Natural killer cell (primary cell): ENCODE measurements around the gene PRICKLE3. TPM values are rescaled to one million over a fixed set of nuclear protein-coding genes. Genes with fewer than 3 reads are reported as not detected.

Experiments
- ATAC-seq, 3 donors: fragments of 150-1000 bp in 2 of 3; fragments of 200-7000 bp in 1 of 3; cut with Tn5 transposase; 1 replicate in 1 of 3; 2 replicates in 2 of 3; pipeline ENCODE4 v1.10.0; 2021; ENCODE audit warnings: mild to moderate bottlenecking in 2 of 3, moderate library complexity in 2 of 3
- DNase-seq, 2 donors: peaks; one replicate each; pipeline versions ENCODE4 v3.0.0 to v3.0.0-alpha.2; 2013 to 2021; ENCODE audit warnings: mixed read lengths in 1 of 2
- H3K27ac ChIP-seq: one replicate; pipeline ENCODE4 v1.5.1; 2013; ENCODE audit warnings: mild to moderate bottlenecking, low read length
- H3K27me3 ChIP-seq: one replicate; pipeline ENCODE4 v1.6.1; 2013; ENCODE audit warnings: low read length; ENCODE audit not compliant: control insufficient read depth, insufficient read depth
- H3K36me3 ChIP-seq: one replicate; pipeline ENCODE4 v1.6.1; 2013; ENCODE audit warnings: low read length; ENCODE audit not compliant: control insufficient read depth, insufficient read depth
- H3K4me1 ChIP-seq: one replicate; pipeline ENCODE4 v1.6.1; 2013; ENCODE audit warnings: low read length; ENCODE audit not compliant: control insufficient read depth, insufficient read depth
- H3K4me3 ChIP-seq: one replicate; pipeline ENCODE4 v1.5.1; 2013; ENCODE audit warnings: low read length
- H3K9me3 ChIP-seq: one replicate; pipeline ENCODE4 v1.6.1; 2013; ENCODE audit warnings: low read length; ENCODE audit not compliant: control insufficient read depth, insufficient read depth
- H3K27ac Mint-ChIP-seq, 2 donors: one replicate each; pipeline ENCODE4 v1.8.0; 2022; ENCODE audit warnings: mild to moderate bottlenecking in 2 of 2, mixed read lengths in 2 of 2, moderate library complexity in 1 of 2
- H3K27me3 Mint-ChIP-seq, 2 donors: one replicate each; pipeline ENCODE4 v1.8.0; 2022; ENCODE audit warnings: low read depth in 2 of 2, mixed read lengths in 2 of 2
- H3K36me3 Mint-ChIP-seq: one replicate; pipeline ENCODE4 v1.8.0; 2022; ENCODE audit warnings: mixed read lengths
- H3K4me1 Mint-ChIP-seq, 2 donors: one replicate each; pipeline ENCODE4 v1.8.0; 2022; ENCODE audit warnings: mixed read lengths in 2 of 2
- H3K4me3 Mint-ChIP-seq: one replicate; pipeline ENCODE4 v1.8.0; 2022; ENCODE audit warnings: mild to moderate bottlenecking, moderate library complexity, mixed read lengths
- H3K9me3 Mint-ChIP-seq, 2 donors: one replicate each; pipeline ENCODE4 v1.8.0; 2022; ENCODE audit warnings: mixed read lengths in 2 of 2
- CTCF ChIP-seq: fragments of 200-600 bp; IDR thresholded peaks from one replicate; pipeline ENCODE4 v1.8.0; 2022; ENCODE audit warnings: antibody characterized with exemption
- WGBS: methylation state at CpG from one replicate; pipeline ENCODE4 v1.1.7; 2013; ENCODE audit warnings: missing lambda C conversion rate; ENCODE audit not compliant: insufficient coverage; 5-methylcytosine and 5-hydroxymethylcytosine counted together
- intact Hi-C: fragments of 100-400 bp; cut with micrococcal nuclease; formaldehyde crosslinking; loops from one replicate; pipeline ENCODE4 v1.14.2; 2022
- total RNA-seq, 4 donors: library from RNA; stranded (reverse); fragments of 120-200 nt in 1 of 4; gene quantifications; one replicate each; pipeline versions ENCODE4 v1.2.3 to v1.2.4, GENCODE V29; 2013 to 2022

The PRICKLE3 gene
- total RNA-seq, 3 donors from 2014 or later (not counting 1 experiment from before 2014, with no cell fraction given), result 6.2 to 7.9 (median 6.3) TPM

- TF ChIP-seq CTCF, result no peak
- no peaks in the 10 kb centered on the region for H3K27me3 ChIP-seq
- Mint-ChIP-seq H3K4me1 (peaks cover 0 to 20% of the 10 kb centered on the region in 2 donors), H3K27me3 (no peaks in the 10 kb centered on the region), H3K36me3 (no peaks in the 10 kb centered on the region), H3K9me3 (no peaks in the 10 kb centered on the region), H3K27ac (no peak overlapping the region), H3K4me3 (no peak overlapping the region)
- no peaks in the 10 kb centered on the region for H3K36me3 ChIP-seq
- ATAC-seq (no peak), DNase-seq (no peak)
- no peak overlapping the region for H3K4me3 ChIP-seq
- no peak overlapping the region for H3K27ac ChIP-seq
- WGBS, result 96% methylated on average over 17 of the region's 17 CpGs
- intact Hi-C loops, result no loop called here
- H3K9me3 ChIP-seq, result no peaks in the 10 kb centered on the region
- peaks cover 19% of the 10 kb centered on the region for H3K4me1 ChIP-seq
Measured at GRCh38 chrX:49228185-49228584, 42.0 kb upstream of the PRICKLE3 start.

DNA sequence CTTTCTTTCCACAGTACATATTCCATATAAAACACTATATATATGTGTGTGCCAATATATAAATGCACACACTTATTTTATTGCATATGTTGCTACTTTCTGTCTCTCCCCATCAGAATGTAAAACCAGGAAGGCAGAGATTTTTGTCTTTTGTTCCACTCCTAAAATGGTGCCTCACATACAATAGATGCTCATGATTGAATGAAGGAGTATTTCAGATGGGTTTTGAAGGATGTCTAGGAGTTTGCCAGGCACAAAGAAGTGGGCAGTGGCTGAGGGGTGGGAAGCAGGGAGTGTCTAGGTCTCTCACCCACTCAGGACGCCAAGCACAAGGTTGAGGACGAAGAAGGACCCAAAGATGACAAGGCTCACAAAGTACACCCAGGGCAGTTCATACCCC is 41.6 kb upstream of the PRICKLE3 start:
- Mint-ChIP-seq H3K27ac (no peak overlapping the region), H3K4me1 (peaks cover 0 to 20% of the 10 kb centered on the region in 2 donors), H3K27me3 (peaks cover 4% of the 10 kb centered on the region in 2 donors), H3K4me3 (no peak overlapping the region), H3K9me3 (no peaks in the 10 kb centered on the region), H3K36me3 (no peaks in the 10 kb centered on the region)
- WGBS, result 94% methylated on average over 2 of the region's 2 CpGs
- H3K27me3 ChIP-seq, result no peaks in the 10 kb centered on the region
- H3K4me1 ChIP-seq, result peaks cover 19% of the 10 kb centered on the region
- no peak for TF ChIP-seq CTCF
- no peaks in the 10 kb centered on the region for H3K9me3 ChIP-seq
- ATAC-seq, result no peak
- intact Hi-C loops, result no loop called here
- H3K4me3 ChIP-seq, result no peak overlapping the region
- no peaks in the 10 kb centered on the region for H3K36me3 ChIP-seq
- no peak overlapping the region for H3K27ac ChIP-seq
- DNase-seq, result no peak

DNA sequence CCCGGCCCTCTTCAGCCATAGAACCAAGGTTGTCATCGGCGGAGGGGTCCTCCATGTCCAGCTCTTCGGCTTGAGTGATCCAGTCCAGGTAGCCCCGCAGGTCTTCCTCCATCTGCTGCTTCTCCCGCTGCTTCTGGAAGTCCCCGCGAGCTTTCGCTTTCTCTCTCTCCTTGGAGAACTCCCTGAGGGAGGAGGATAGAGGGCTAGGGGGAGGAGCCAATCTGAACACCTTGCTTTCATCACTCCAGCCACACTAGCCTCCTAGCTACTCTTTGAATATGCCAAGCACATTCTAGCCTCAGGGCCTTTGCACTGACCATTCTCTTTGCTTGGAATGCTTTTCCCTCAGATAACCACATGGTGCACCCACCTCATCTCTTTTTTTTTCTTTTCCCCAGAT is 40.8 kb upstream of the PRICKLE3 start:
- no peak for DNase-seq
- Mint-ChIP-seq H3K27me3 (peaks cover 5 to 7% of the 10 kb centered on the region in 2 donors), H3K36me3 (no peaks in the 10 kb centered on the region), H3K4me3 (no peak overlapping the region), H3K9me3 (no peaks in the 10 kb centered on the region), H3K4me1 (peaks cover 0 to 23% of the 10 kb centered on the region in 2 donors), H3K27ac (no peak overlapping the region)
- Histone ChIP-seq H3K27me3 (no peaks in the 10 kb centered on the region), H3K27ac (no peak overlapping the region), H3K9me3 (no peaks in the 10 kb centered on the region), H3K36me3 (no peaks in the 10 kb centered on the region), H3K4me3 (no peak overlapping the region), H3K4me1 (peaks cover 19% of the 10 kb centered on the region)
- WGBS, result 98% methylated on average over 3 of the region's 9 CpGs
- intact Hi-C loops, result no loop called here
- ATAC-seq, result no peak
- TF ChIP-seq CTCF, result no peak

- no peak overlapping the region for H3K4me3 ChIP-seq
Measured at GRCh38 chrX:49225858-49226257, 39.7 kb upstream of the PRICKLE3 start.

More at GRCh38 chrX:49225858-49226257, 39.7 kb upstream of the PRICKLE3 start:
- Mint-ChIP-seq H3K4me3 (no peak overlapping the region), H3K36me3 (no peaks in the 10 kb centered on the region), H3K9me3 (no peaks in the 10 kb centered on the region), H3K4me1 (peaks cover 0 to 17% of the 10 kb centered on the region in 2 donors), H3K27ac (no peak overlapping the region), H3K27me3 (peaks cover 7 to 9% of the 10 kb centered on the region in 2 donors)
- 78% methylated on average over 14 of the region's 14 CpGs for WGBS
- Histone ChIP-seq H3K36me3 (no peaks in the 10 kb centered on the region), H3K4me1 (peaks cover 11% of the 10 kb centered on the region), H3K27ac (no peak overlapping the region), H3K27me3 (no peaks in the 10 kb centered on the region), H3K9me3 (no peaks in the 10 kb centered on the region)
- ATAC-seq, result no peak
- no peak for DNase-seq
- TF ChIP-seq CTCF, result no peak
- intact Hi-C loops, result no loop called here
